ENCODE measurements around the gene ARHGAP4. TPM values are rescaled to one million over a fixed set of nuclear protein-coding genes. Genes with fewer than 3 reads are reported as not detected.
A peak's percentile ranks its signal among the peaks of the same experiment; 100 is the strongest.

The ARHGAP4 gene
- total and polyA plus RNA-seq, 4 experiments from 2014 or later, result 65.4 to 330 (median 222) TPM

DNA sequence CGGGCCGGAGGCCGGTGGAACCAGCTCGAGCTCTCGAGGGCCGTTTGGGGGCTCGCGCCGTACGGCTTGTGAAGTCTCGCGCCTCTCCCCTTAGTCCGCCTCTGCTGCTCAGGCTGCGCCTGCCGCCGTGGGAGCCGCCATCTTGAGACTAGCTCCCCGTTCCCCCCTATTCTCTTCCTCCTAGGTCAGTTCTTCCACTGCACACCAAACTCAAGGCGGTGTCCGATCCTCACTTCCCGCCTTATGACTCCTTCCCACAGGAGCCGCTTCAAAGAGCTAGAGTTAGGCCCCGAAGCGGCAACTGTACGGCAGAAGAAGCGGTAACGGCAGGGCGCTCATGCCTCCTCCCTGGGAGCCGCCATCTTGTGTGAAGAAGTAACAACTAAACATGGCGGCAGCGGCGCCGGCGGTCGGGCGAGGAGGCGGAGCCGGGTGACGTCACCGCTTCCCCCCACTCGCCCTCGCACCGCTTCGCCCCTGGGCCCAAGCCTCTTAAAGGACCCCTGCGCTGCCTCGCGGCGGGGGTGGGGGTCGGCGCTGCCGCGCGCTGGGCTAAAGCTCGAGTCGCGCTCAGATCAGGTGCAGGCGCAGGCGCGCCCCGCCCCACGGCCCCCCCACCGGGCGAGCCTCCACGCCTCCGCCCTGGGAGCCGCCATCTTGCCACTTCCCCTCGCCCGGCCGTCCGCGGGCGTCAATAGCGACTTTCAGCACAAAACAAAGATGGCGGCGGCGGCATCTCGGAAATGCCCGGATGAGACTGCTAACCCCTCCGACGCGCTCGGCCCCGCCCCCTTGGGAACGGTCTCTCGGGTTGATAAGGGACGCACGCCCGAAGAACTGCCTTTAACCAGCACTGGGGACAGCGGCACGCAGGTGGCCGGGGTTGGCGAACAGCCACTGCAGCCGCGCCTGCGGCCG, 45.6 kb upstream of the ARHGAP4 start, which contains the start of gene HCFC1:
HCFC1 (minus strand) TSS at position 369 of the 918 bp plus-strand sequence. CDS start 978 bp downstream, outside the sequence.
- Histone ChIP-seq H3K36me3 (ENCODE audit: insufficient read depth, low read length) (no peaks in the 10 kb centered on the region), H3K4me3 (ENCODE audit: low read length in 2 of 2) (peak within 1 kb of the TSS; percentile 61 to 90), H3K4me1 (ENCODE audit: insufficient read depth, low read length) (peaks cover 41% of the 10 kb centered on the region), H3K27me3 (ENCODE audit: insufficient read depth, low read length) (no peaks in the 10 kb centered on the region), H3K9me3 (ENCODE audit: control insufficient read depth in 1 of 2, low read length in 2 of 2) (no peaks in the 10 kb centered on the region), H3K27ac (ENCODE audit: low read depth, low read length) (peak within 1 kb of the TSS; percentile 99)
- Mint-ChIP-seq H3K4me3 (peak within 1 kb of the TSS; percentile 100), H3K36me3 (peaks cover 4 to 18% of the 10 kb centered on the region in 2 donors), H3K27me3 (peaks cover 0 to 1% of the 10 kb centered on the region in 2 donors), H3K9me3 (peaks cover 0 to 3% (median 0%) of the 10 kb centered on the region in 8 donors), H3K4me1 (peaks cover 21 to 53% (median 41%) of the 10 kb centered on the region in 4 donors), H3K27ac (peak within 1 kb of the TSS; percentile 97 to 100 (median 100))
- intact Hi-C loops (cut with micrococcal nuclease), result loop anchor here (1.0 to 10.0 kb wide), 6 partner anchors 10 to 403 kb away; partner anchors contain the start of genes ARHGAP4, EMD, FLNA and IDH3G
- peak; percentile 93 to 98 (median 96) for DNase-seq
- ChIA-PET POLR2A (ENCODE audit: partially characterized antibody) (interaction anchor here (0.6 to 10.3 kb wide), 25 partner anchors 9 to 1013 kb away, joined by 3 to 176 read pairs (median 7); partner anchors contain the start of genes ARHGAP4, EMD, IDH3G and IRAK1), CTCF (ENCODE audit: partially characterized antibody) (interaction anchor here (0.8 to 6.1 kb wide), 7 partner anchors 10 to 402 kb away, joined by 3 to 31 read pairs (median 3); no protein-coding TSS in a partner anchor)

DNA sequence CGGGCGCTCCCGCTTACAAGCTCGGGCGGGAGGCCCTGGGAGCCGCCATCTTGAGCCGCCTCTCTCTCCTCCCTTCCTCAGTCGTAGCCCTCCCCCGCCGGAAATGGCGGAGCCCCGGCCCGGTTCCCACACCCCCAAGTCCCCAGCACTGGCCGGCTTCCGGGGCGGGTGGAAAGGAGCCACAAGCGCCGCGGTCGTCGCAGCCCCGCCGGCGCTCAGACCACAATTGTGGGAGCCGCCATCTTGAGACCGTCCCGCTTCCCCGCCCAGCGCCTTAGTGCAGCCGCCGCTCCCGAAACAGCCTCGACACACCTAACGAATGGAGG, 45.0 kb upstream of the ARHGAP4 start:
- Histone ChIP-seq H3K27ac (ENCODE audit: low read depth, low read length) (peak overlapping the region; percentile 99), H3K4me1 (ENCODE audit: insufficient read depth, low read length) (peaks cover 47% of the 10 kb centered on the region), H3K36me3 (ENCODE audit: insufficient read depth, low read length) (no peaks in the 10 kb centered on the region), H3K4me3 (ENCODE audit: low read length in 2 of 2) (peak overlapping the region; percentile 61 to 90), H3K9me3 (ENCODE audit: control insufficient read depth in 1 of 2, low read length in 2 of 2) (no peaks in the 10 kb centered on the region), H3K27me3 (ENCODE audit: insufficient read depth, low read length) (no peaks in the 10 kb centered on the region)
- peak; percentile 89 to 95 (median 92) for DNase-seq
- Mint-ChIP-seq H3K27ac (peak overlapping the region; percentile 97 to 100 (median 100)), H3K9me3 (peaks cover 0 to 3% (median 0%) of the 10 kb centered on the region in 8 donors), H3K4me1 (peaks cover 21 to 59% (median 44%) of the 10 kb centered on the region in 4 donors), H3K36me3 (peaks cover 4 to 18% of the 10 kb centered on the region in 2 donors), H3K4me3 (peak overlapping the region; percentile 100), H3K27me3 (peaks cover 0 to 1% of the 10 kb centered on the region in 2 donors)
- intact Hi-C loops (cut with micrococcal nuclease), result loop anchor here (1.0 to 10.0 kb wide), 4 partner anchors 41 to 404 kb away; partner anchors contain the start of genes ARHGAP4, EMD, FLNA and IDH3G
- ChIA-PET POLR2A (ENCODE audit: partially characterized antibody) (interaction anchor here (0.7 to 10.3 kb wide), 21 partner anchors 9 to 1012 kb away, joined by 3 to 176 read pairs (median 9); partner anchors contain the start of genes ARHGAP4, IDH3G, IRAK1 and NAA10), CTCF (ENCODE audit: partially characterized antibody) (interaction anchor here (0.8 to 6.1 kb wide), 7 partner anchors 10 to 402 kb away, joined by 3 to 31 read pairs (median 3); no protein-coding TSS in a partner anchor)

DNA sequence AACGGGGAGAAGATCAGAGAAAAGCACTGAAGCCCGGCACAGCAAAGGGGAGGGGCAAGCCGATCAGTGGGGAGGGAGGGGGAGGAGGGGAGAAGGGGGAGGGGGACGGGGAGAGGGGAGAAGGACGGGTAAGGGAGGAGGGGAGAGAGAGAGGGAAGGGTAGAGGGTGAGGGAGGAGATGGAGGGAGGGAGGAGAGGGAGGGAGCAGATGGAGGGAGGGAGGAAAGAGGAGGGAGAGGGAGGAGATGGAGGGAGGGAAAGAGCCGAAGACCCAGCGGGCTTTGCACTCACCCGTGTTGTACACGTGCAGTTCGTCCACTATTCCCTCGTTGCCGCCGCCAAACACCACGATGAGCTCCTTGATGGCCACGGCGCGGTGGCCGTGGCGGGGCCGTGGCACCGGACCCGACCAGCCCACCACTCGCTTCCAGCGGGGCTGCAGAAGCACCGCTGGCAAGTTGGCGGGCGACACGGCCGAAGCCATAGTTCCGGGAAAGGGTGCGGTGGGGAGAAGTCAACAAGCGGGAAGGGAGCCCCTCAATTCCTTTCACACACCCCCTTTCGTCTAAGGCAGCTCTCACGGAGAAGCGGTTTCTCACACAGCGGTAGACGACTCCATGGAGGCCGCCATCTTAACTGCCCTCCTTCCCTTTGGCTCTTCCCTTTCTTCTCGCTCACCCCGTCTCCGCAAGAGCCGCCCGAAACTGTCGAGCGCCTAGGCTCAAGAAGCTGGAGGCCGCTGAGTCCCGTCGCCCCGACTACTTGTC, 44.5 kb upstream of the ARHGAP4 start:
- peak overlapping the region; percentile 36 to 90 for H3K4me3 ChIP-seq (ENCODE audit: low read length in 2 of 2)
- ChIA-PET CTCF (ENCODE audit: partially characterized antibody) (interaction anchor here (1.0 to 6.1 kb wide), 6 partner anchors 19 to 403 kb away, joined by 3 to 31 read pairs (median 3); no protein-coding TSS in a partner anchor), POLR2A (ENCODE audit: partially characterized antibody) (interaction anchor here (0.9 to 10.3 kb wide), 19 partner anchors 9 to 1012 kb away, joined by 3 to 176 read pairs (median 10); partner anchors contain the start of genes ARHGAP4, IDH3G, IRAK1 and NAA10)
- Mint-ChIP-seq H3K4me3 (peak overlapping the region; percentile 100), H3K27ac (peak overlapping the region; percentile 97 to 100 (median 100)), H3K9me3 (peaks cover 0 to 3% (median 0%) of the 10 kb centered on the region in 8 donors), H3K27me3 (peaks cover 0 to 1% of the 10 kb centered on the region in 2 donors), H3K4me1 (peaks cover 20 to 58% (median 43%) of the 10 kb centered on the region in 4 donors), H3K36me3 (peaks cover 4 to 18% of the 10 kb centered on the region in 2 donors)
- no peaks in the 10 kb centered on the region for H3K9me3 ChIP-seq (ENCODE audit: control insufficient read depth in 1 of 2, low read length in 2 of 2)
- peaks cover 52% of the 10 kb centered on the region for H3K4me1 ChIP-seq (ENCODE audit: insufficient read depth, low read length)
- H3K27ac ChIP-seq (ENCODE audit: low read depth, low read length), result peak overlapping the region; percentile 99
- intact Hi-C loops (cut with micrococcal nuclease), result loop anchor here (1.0 to 10.0 kb wide), 4 partner anchors 42 to 404 kb away; partner anchors contain the start of genes ARHGAP4, EMD, FLNA and IDH3G
- no peaks in the 10 kb centered on the region for H3K27me3 ChIP-seq (ENCODE audit: insufficient read depth, low read length)
- DNase-seq, result peak in 3 of 5 donors; percentile 23 to 58 (median 47)
- no peaks in the 10 kb centered on the region for H3K36me3 ChIP-seq (ENCODE audit: insufficient read depth, low read length)

DNA sequence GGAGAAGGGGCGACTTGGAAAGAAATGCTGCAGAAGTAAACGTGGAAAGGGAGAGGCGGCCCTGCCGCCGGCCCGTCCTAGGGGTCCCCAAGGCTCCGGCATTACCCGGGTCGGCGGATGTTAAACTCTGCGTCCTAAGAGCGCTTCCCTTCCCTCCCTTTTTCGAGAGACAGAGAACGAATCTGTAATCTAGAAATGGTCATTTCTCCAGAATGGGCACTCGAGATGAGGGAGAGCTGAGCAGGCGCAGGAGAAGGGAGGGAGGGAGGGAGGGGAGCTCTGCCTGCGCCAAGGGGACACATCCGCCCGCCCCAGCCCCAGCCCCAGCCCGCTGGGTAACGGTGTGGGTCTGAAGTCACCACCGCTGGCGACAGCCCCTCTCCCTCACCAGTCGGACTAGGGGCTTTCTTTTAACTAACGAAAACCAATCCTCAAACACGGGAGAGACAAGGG, 43.9 kb upstream of the ARHGAP4 start:
- peak in 1 of 5 donors; percentile 50 for DNase-seq
- Mint-ChIP-seq H3K27ac (peak overlapping the region; percentile 84 to 97 (median 94)), H3K27me3 (peaks cover 0 to 1% of the 10 kb centered on the region in 2 donors), H3K9me3 (peaks cover 0 to 3% (median 0%) of the 10 kb centered on the region in 8 donors), H3K4me1 (peaks cover 21 to 63% (median 46%) of the 10 kb centered on the region in 4 donors), H3K4me3 (peak overlapping the region; percentile 92 to 100 (median 100)), H3K36me3 (peaks cover 4 to 18% of the 10 kb centered on the region in 2 donors)
- H3K36me3 ChIP-seq (ENCODE audit: insufficient read depth, low read length), result no peaks in the 10 kb centered on the region
- H3K27ac ChIP-seq (ENCODE audit: low read depth, low read length), result peak overlapping the region; percentile 99
- ChIA-PET CTCF (ENCODE audit: partially characterized antibody) (interaction anchor here (1.3 to 6.1 kb wide), 2 partner anchors 19 to 22 kb away, joined by 3 to 31 read pairs; no protein-coding TSS in a partner anchor), POLR2A (ENCODE audit: partially characterized antibody) (interaction anchor here (0.9 to 10.3 kb wide), 13 partner anchors 10 to 427 kb away, joined by 3 to 176 read pairs (median 11); partner anchors contain the start of genes ARHGAP4 and IRAK1)
- H3K4me3 ChIP-seq (ENCODE audit: low read length in 2 of 2), result peak overlapping the region; percentile 61 to 90
- intact Hi-C loops (cut with micrococcal nuclease), result loop anchor here (5.0 to 10.0 kb wide), 2 partner anchors 42 to 405 kb away; partner anchors contain the start of genes EMD and FLNA
- no peaks in the 10 kb centered on the region for H3K9me3 ChIP-seq (ENCODE audit: control insufficient read depth in 1 of 2, low read length in 2 of 2)
- no peaks in the 10 kb centered on the region for H3K27me3 ChIP-seq (ENCODE audit: insufficient read depth, low read length)
- H3K4me1 ChIP-seq (ENCODE audit: insufficient read depth, low read length), result peaks cover 57% of the 10 kb centered on the region

DNA sequence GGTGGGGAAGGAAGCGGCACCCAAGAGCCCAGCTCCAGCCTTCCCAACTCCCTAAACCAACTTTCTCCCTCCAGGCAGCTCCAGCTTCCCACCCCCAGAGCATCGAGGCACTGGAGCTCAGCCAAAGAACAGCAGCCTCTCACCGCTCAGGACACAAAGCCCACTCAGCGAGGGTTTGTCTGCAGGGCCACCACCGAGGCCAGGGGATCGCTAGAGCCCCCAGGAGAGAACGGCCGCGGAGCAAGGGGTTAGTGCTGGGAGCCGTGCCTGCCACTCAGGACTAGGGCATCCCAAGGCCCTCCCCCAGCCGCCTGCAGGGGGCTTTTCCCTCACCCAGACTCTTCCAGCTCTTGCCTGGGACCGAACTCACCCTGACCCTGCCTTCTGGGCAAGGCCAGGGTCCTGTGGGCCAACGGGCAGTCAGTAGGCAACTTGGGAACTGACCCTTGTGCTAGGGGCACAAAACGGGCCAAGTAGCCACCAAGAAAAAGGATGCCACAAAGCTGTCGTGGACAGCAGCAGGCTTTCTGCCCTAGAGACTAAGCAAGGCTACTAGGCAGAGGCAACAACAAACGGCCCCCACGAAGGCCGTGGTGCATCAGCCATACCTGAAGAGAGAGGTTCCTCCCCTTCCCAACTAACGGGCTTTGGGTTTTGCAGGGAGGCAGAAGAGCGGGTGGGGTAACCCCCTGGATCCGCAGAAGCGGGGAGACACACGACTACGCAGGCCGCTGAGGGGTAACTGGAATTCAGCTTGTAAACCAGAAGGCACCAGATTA, 43.2 kb upstream of the ARHGAP4 start:
- Mint-ChIP-seq H3K27ac (peak overlapping the region; percentile 87 to 99 (median 95)), H3K9me3 (no peaks in the 10 kb centered on the region), H3K4me1 (peaks cover 16 to 58% (median 41%) of the 10 kb centered on the region in 4 donors), H3K27me3 (peaks cover 0 to 1% of the 10 kb centered on the region in 2 donors), H3K4me3 (peak overlapping the region; percentile 92 to 100 (median 100)), H3K36me3 (peaks cover 4 to 18% of the 10 kb centered on the region in 2 donors)
- no peaks in the 10 kb centered on the region for H3K9me3 ChIP-seq (ENCODE audit: control insufficient read depth in 1 of 2, low read length in 2 of 2)
- peaks cover 56% of the 10 kb centered on the region for H3K4me1 ChIP-seq (ENCODE audit: insufficient read depth, low read length)
- POLR2A ChIA-PET (ENCODE audit: partially characterized antibody), result interaction anchor here (0.9 to 10.3 kb wide), 12 partner anchors 10 to 404 kb away, joined by 3 to 176 read pairs (median 4); partner anchors contain the start of genes ARHGAP4 and IRAK1
- H3K4me3 ChIP-seq (ENCODE audit: low read length in 2 of 2), result peak overlapping the region; percentile 61 to 90
- no peak for DNase-seq
- no peaks in the 10 kb centered on the region for H3K27me3 ChIP-seq (ENCODE audit: insufficient read depth, low read length)
- peak overlapping the region; percentile 99 for H3K27ac ChIP-seq (ENCODE audit: low read depth, low read length)
- no peaks in the 10 kb centered on the region for H3K36me3 ChIP-seq (ENCODE audit: insufficient read depth, low read length)
- CTCF ChIA-PET (ENCODE audit: partially characterized antibody), result interaction anchor here (0.8 to 6.1 kb wide), 7 partner anchors 11 to 49 kb away, joined by 3 to 31 read pairs (median 12); partner anchors contain the start of gene ARHGAP4
- intact Hi-C loops (cut with micrococcal nuclease), result no loop called here

Measured in CD4-positive, alpha-beta memory T cell (primary cell).